Amniotic epithelial cell (primary cell): Measurements from ENCODE around the gene BZW1.
"Not testable (repeated sequence)": the region's sequence is repeated elsewhere in the genome, so short reads cannot be mapped to it uniquely, and the experiment has no call there.

Experiments used
- DNase-seq: peaks from one replicate; pipeline ENCODE4 v3.0.0-alpha.2; 2010; ENCODE audit warnings: low read depth

BZW1 gene

GRCh38 chr2:200791905-200792304, 19.8 kb upstream of the BZW1 start:
- DNase-seq: peak; percentile 51

- no peak for DNase-seq
Observed at GRCh38 chr2:200794143-200794542, 17.6 kb upstream of the BZW1 start.

GRCh38 chr2:200795028-200795440, 16.7 kb upstream of the BZW1 start:
- peak; percentile 90 for DNase-seq

- DNase-seq: no peak
Observed at GRCh38 chr2:200796561-200796960, 15.1 kb upstream of the BZW1 start.

- peak; percentile 62 for DNase-seq
Observed at GRCh38 chr2:200797242-200797770, 14.4 kb upstream of the BZW1 start.

GRCh38 chr2:200798514-200798913, 13.2 kb upstream of the BZW1 start:
- no peak for DNase-seq

GRCh38 chr2:200800458-200800857, 11.3 kb upstream of the BZW1 start:
- DNase-seq: no peak

- not testable (repeated sequence) for DNase-seq
Observed at GRCh38 chr2:200801431-200801830, 10.3 kb upstream of the BZW1 start.

- DNase-seq: peak; percentile 65
Observed at GRCh38 chr2:200809506-200810251, 2.0 kb upstream of the BZW1 start.

GRCh38 chr2:200810252-200810997, 1.3 kb upstream of the BZW1 start:
- peak; percentile 83 for DNase-seq

GRCh38 chr2:200810998-200811332, 745 bp upstream of the BZW1 start:
- peak; percentile 17 for DNase-seq

- DNase-seq: peak; percentile 48
Observed at GRCh38 chr2:200812122-200813022, 662 bp downstream of the BZW1 start.

- no peak for DNase-seq
Observed at GRCh38 chr2:200814276-200814815, 2.6 kb downstream of the BZW1 start.

- DNase-seq: peak; percentile 61
Observed at GRCh38 chr2:200814917-200815316, 3.2 kb downstream of the BZW1 start.

GRCh38 chr2:200818732-200819131, 7.0 kb downstream of the BZW1 start:
- not testable (repeated sequence) for DNase-seq

GRCh38 chr2:200820573-200821234, 9.0 kb downstream of the BZW1 start:
- DNase-seq: no peak

GRCh38 chr2:200821686-200822245, 10.1 kb downstream of the BZW1 start:
- DNase-seq: no peak

GRCh38 chr2:200828104-200828503, 16.4 kb downstream of the BZW1 start:
- no peak for DNase-seq

GRCh38 chr2:200828572-200829257, 17.0 kb downstream of the BZW1 start:
- no peak for DNase-seq

GRCh38 chr2:200829258-200829655, 17.5 kb downstream of the BZW1 start:
- no peak for DNase-seq
